ENCODE results near the gene LRRC47.

GRCh38 chr1:3733883-3734589 lies 62.3 kb downstream of the LRRC47 start:
- TF ChIP-seq CTCF (IDR thresholded peaks at IDR 0.05) (no peak), ZFX (IDR thresholded peaks at IDR 0.05; ENCODE audit: borderline replicate concordance) (no peak)

Measured in 22Rv1 (cell line).